Tibial artery (tissue), 4 donors: Measurements from ENCODE around the gene FAM118A.
"Not testable (repeated sequence)": the region's sequence is repeated elsewhere in the genome, so short reads cannot be mapped to it uniquely, and the experiment has no call there.

Experiments used
- DNase-seq, 2 donors: peaks; one replicate each; pipeline ENCODE4 v3.0.0-alpha.2; 2019
- H3K27ac ChIP-seq, 2 donors: fragments of 200-600 bp; sonication (generic) in 1 of 2; 1 replicate in 1 of 2; 2 replicates in 1 of 2; pipeline ENCODE4 v1.5.1; 2018 to 2019; ENCODE audit warnings: mild to moderate bottlenecking in 1 of 2
- H3K27me3 ChIP-seq, 2 donors: fragments of 200-600 bp; sonication (generic) in 1 of 2; one replicate each; pipeline versions ENCODE4 v1.5.1 to v1.6.0; 2016 to 2019
- H3K36me3 ChIP-seq, 3 donors: fragments of 200-600 bp; sonication (generic) in 2 of 3; one replicate each; pipeline ENCODE4 v1.5.1; 2016 to 2019; ENCODE audit warnings: mild to moderate bottlenecking in 2 of 3
- H3K4me1 ChIP-seq, 4 donors: fragments of 200-600 bp; sonication (generic) in 2 of 4; 1 replicate in 3 of 4; 2 replicates in 1 of 4; pipeline ENCODE4 v1.5.1; 2016 to 2019
- H3K4me3 ChIP-seq, 2 donors: fragments of 200-600 bp; sonication (generic) in 1 of 2; 1 replicate in 1 of 2; 2 replicates in 1 of 2; pipeline ENCODE4 v1.5.1; 2018 to 2019; ENCODE audit warnings: mild to moderate bottlenecking in 2 of 2
- H3K9me3 ChIP-seq, 3 donors: fragments of 200-600 bp; sonication (generic) in 1 of 3; one replicate each; pipeline ENCODE4 v1.5.1; 2016 to 2019
- intact Hi-C: fragments of 100-400 bp; cut with DNase I; formaldehyde crosslinking; loops from one replicate; pipeline ENCODE4 v1.15.0; 2023; ENCODE audit warnings: low total_unique reads
- TF ChIP-seq, protein P1 (sequence below), 2 experiments: fragments of 200-600 bp in 1 of 2; fragments of 450-650 bp in 1 of 2; IDR thresholded peaks; one replicate each; pipeline ENCODE4 v1.5.1; 2017 to 2019; ENCODE audit warnings: antibody characterized with exemption in 2 of 2, mild to moderate bottlenecking in 1 of 2, moderate library complexity in 1 of 2

The FAM118A gene

DNA sequence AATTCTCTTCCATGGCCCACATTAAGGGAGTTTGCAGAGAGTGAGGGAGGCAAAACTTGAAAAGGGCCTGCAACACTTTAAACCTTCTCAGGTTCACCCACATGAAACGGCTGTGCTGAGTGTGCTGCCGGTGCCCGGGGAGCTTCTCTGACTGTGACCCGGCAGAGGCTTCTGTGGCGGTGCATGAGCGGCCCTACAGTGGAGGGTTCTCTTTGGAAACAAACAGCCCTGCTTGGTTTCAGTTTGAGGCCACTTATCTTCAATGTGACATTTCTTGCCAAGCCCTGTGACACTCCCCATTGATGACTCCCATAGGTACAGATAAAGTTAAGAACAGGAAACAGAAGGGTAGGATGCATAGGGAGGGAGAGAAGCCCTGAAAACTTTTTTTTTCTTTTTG lies 31.8 kb downstream of the FAM118A start:
- no peaks in the 10 kb centered on the region for H3K27me3 ChIP-seq
- DNase-seq: no peak
- intact Hi-C loops: no loop called here
- H3K36me3 ChIP-seq: peaks cover 31 to 72% (median 35%) of the 10 kb centered on the region in 3 donors
- no peak overlapping the region for H3K27ac ChIP-seq
- peaks cover 0 to 12% (median 5%) of the 10 kb centered on the region in 4 donors for H3K4me1 ChIP-seq
- no peaks in the 10 kb centered on the region for H3K9me3 ChIP-seq
- TF ChIP-seq, protein P1, sequence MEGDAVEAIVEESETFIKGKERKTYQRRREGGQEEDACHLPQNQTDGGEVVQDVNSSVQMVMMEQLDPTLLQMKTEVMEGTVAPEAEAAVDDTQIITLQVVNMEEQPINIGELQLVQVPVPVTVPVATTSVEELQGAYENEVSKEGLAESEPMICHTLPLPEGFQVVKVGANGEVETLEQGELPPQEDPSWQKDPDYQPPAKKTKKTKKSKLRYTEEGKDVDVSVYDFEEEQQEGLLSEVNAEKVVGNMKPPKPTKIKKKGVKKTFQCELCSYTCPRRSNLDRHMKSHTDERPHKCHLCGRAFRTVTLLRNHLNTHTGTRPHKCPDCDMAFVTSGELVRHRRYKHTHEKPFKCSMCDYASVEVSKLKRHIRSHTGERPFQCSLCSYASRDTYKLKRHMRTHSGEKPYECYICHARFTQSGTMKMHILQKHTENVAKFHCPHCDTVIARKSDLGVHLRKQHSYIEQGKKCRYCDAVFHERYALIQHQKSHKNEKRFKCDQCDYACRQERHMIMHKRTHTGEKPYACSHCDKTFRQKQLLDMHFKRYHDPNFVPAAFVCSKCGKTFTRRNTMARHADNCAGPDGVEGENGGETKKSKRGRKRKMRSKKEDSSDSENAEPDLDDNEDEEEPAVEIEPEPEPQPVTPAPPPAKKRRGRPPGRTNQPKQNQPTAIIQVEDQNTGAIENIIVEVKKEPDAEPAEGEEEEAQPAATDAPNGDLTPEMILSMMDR (IDR thresholded peaks at IDR 0.05): no peak
- H3K4me3 ChIP-seq: no peak overlapping the region

DNA sequence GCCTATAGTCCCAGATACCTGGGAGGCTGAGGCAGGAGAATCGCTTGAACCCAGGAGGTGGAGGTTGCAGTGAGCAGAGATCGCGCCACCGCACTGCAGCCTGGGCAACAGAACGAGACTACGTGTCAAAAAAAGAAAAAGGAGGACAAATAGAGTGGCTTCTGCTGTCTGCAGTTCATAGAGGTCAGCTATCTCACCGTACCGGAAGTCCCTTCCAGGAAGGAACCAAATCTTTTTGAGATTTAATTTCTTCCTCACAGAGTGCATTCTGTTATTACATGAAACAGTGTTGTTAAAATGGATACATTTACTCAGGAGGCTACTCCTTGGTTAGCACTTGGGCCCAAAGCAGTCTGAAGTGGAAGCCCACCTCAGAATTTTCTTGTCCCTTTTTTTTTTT lies 33.4 kb downstream of the FAM118A start:
- no peak overlapping the region for H3K27ac ChIP-seq
- H3K36me3 ChIP-seq: peaks cover 31 to 68% (median 35%) of the 10 kb centered on the region in 3 donors
- no peak for DNase-seq
- H3K4me3 ChIP-seq: no peak overlapping the region
- H3K4me1 ChIP-seq: no peaks in the 10 kb centered on the region
- TF ChIP-seq, protein P1 (IDR thresholded peaks at IDR 0.05): no peak
- H3K9me3 ChIP-seq: no peaks in the 10 kb centered on the region
- no peaks in the 10 kb centered on the region for H3K27me3 ChIP-seq
- intact Hi-C loops: no loop called here

DNA sequence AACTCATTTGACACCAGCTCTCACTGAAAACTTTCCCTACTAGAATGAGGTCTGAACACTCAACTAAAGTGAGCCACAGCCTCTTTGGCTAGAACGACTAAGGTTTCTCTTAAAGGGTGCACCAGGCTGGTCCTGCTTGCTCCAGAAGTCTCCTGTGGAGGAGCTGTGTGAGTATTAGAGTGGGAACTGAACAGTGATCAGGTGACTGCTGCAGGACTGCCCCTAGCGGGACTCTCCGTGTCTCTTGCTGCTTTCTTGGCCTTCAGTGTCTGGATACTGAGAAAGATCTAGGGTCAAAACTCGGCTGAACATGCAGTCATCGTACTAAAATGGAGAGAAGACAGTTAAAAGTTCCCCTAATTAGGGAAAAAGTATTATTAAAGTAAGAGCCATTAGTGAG lies 34.6 kb downstream of the FAM118A start:
- TF ChIP-seq, protein P1 (IDR thresholded peaks at IDR 0.05): no peak
- Histone ChIP-seq H3K4me3 (no peak overlapping the region), H3K9me3 (no peaks in the 10 kb centered on the region), H3K27me3 (no peaks in the 10 kb centered on the region), H3K4me1 (no peaks in the 10 kb centered on the region), H3K36me3 (peaks cover 26 to 59% (median 27%) of the 10 kb centered on the region in 3 donors), H3K27ac (no peak overlapping the region)
- intact Hi-C loops: no loop called here
- no peak for DNase-seq

DNA sequence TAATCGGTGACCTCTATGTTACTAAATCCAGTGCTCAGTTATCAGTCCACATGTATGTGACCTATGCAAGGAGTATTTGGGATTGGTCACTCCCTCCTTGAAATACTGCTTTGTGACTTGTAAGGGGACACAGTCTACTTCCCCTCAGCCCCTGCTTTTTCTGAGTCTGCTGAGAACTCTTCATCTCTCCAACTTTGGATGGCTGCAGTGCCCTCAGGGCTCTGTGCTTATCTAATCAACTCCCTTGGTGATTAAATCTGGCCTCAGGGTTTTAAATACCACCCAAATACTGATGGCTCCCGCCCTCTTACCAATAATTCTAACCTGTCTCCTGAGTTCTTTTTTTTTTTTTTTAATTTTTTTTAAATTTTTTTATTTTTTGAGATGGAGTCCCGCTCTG lies 40.2 kb downstream of the FAM118A start:
- peaks cover 0 to 8% (median 0%) of the 10 kb centered on the region in 3 donors for H3K36me3 ChIP-seq
- no peak overlapping the region for H3K27ac ChIP-seq
- no peaks in the 10 kb centered on the region for H3K27me3 ChIP-seq
- intact Hi-C loops: no loop called here
- H3K4me3 ChIP-seq: no peak overlapping the region
- no peaks in the 10 kb centered on the region for H3K9me3 ChIP-seq
- DNase-seq: no peak
- TF ChIP-seq, protein P1 (IDR thresholded peaks at IDR 0.05): no peak
- H3K4me1 ChIP-seq: no peaks in the 10 kb centered on the region

DNA sequence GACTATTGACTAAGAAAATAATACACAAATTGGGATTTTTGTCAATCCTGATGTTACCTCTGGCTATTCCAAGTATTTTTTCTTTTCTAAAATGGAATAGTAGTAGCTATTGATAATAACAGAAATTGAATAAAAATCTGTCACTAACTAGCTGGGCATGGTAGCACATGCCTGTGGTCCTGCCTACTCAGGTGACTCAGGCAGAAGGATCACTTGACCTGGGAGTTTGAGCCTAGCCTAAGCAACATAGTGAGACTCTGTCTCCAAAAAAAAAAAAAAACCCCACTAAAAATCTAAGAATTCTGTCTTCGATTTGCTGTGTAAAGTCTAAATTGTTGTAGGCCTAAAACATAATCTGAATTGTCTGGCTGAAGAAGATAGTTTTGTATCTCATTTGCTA lies 42.2 kb downstream of the FAM118A start:
- TF ChIP-seq, protein P1 (IDR thresholded peaks at IDR 0.05): no peak
- no peaks in the 10 kb centered on the region for H3K27me3 ChIP-seq
- no peak overlapping the region for H3K27ac ChIP-seq
- intact Hi-C loops: no loop called here
- H3K9me3 ChIP-seq: no peaks in the 10 kb centered on the region
- no peak overlapping the region for H3K4me3 ChIP-seq
- no peaks in the 10 kb centered on the region for H3K4me1 ChIP-seq
- no peaks in the 10 kb centered on the region for H3K36me3 ChIP-seq
- no peak for DNase-seq

DNA sequence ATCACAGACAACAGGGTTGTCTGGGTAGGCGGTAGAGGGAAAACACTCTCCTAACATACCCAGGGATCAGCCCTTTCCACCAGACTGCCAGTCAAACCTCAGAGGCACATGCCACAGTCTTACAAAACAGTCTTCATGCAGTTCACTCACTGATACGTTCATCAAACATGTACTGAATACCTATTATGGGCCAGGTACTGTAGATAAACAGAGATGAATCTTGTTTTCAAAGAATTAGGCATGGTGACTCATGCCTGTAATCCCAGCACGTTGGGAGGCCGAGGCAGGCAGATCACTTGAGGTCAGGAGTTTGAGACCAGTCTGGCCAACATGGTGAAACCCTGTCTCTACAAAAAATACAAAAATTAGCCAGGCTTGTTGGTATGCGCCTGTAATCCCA lies 43.0 kb downstream of the FAM118A start:
- H3K4me1 ChIP-seq, DNase-seq, H3K36me3 ChIP-seq, H3K4me3 ChIP-seq, H3K27me3 ChIP-seq, intact Hi-C loops, H3K27ac ChIP-seq, H3K9me3 ChIP-seq: not testable (repeated sequence)
